H1 (cell line): ENCODE results near the gene MYDGF. TPM values are rescaled to one million over a fixed set of nuclear protein-coding genes. Genes with fewer than 3 reads are reported as not detected.

Experiments
- CTCF ChIA-PET: fragments of 300-600 bp; sonication (Branson Sonifier 250); formaldehyde crosslinking; loops from one replicate; lab custom pipeline; 2021; ENCODE audit not compliant: partially characterized antibody; lab: Charles Lee
- POLR2A ChIA-PET: fragments of 300-600 bp; sonication (Branson Sonifier 250); formaldehyde crosslinking; loops from one replicate; lab custom pipeline; 2021; ENCODE audit warnings: inconsistent platforms; ENCODE audit not compliant: partially characterized antibody; lab: Charles Lee
- DNase-seq, 2 experiments: peaks; one replicate each; pipeline versions ENCODE4 v3.0.0 to v3.0.0-alpha.2; 2010 to 2022; ENCODE audit warnings: low spot score in 2 of 2, low read depth in 1 of 2, mixed read lengths in 1 of 2
- FAIRE-seq: peaks from 2 replicates; lab custom pipeline; 2011; peaks lifted over from hg19 to GRCh38; lab: Jason Lieb, UNC
- H2AFZ ChIP-seq: 2 replicates; pipeline ENCODE4 v1.8.1; 2012; ENCODE audit warnings: low read length, inconsistent platforms
- H2AK5ac ChIP-seq: 2 replicates; pipeline ENCODE4 v1.6.1; 2013; ENCODE audit warnings: low read depth, low read length
- H2BK120ac ChIP-seq: replicated peaks from 2 replicates; pipeline ENCODE3; 2013; ENCODE audit warnings: low read depth, low read length, inconsistent platforms
- H2BK12ac ChIP-seq: 2 replicates; pipeline ENCODE4 v1.6.1; 2013; ENCODE audit warnings: low read depth, low read length
- H2BK15ac ChIP-seq: 2 replicates; pipeline ENCODE4 v1.6.1; 2013; ENCODE audit warnings: low read length
- H2BK20ac ChIP-seq: 2 replicates; pipeline ENCODE4 v1.6.1; 2013; ENCODE audit warnings: low read length
- H2BK5ac ChIP-seq: 2 replicates; pipeline ENCODE4 v1.6.1; 2013; ENCODE audit warnings: low read depth, low read length
- H3K14ac ChIP-seq: 2 replicates; pipeline ENCODE4 v1.6.1; 2013; ENCODE audit warnings: inconsistent platforms; ENCODE audit not compliant: insufficient read length
- H3K18ac ChIP-seq: 2 replicates; pipeline ENCODE4 v1.6.1; 2013; ENCODE audit warnings: low read length; ENCODE audit errors: extremely low read depth
- H3K23ac ChIP-seq: 2 replicates; pipeline ENCODE4 v1.6.1; 2013; ENCODE audit warnings: inconsistent platforms; ENCODE audit not compliant: insufficient read length
- H3K23me2 ChIP-seq: 2 replicates; pipeline ENCODE4 v1.6.1; 2013; ENCODE audit warnings: low read depth, low read length
- H3K27ac ChIP-seq: 2 replicates; pipeline ENCODE4 v1.6.1; 2011; ENCODE audit warnings: low read depth, low read length, inconsistent platforms
- H3K27me3 ChIP-seq, 4 experiments: replicated peaks in 1 of 4; 1 replicate in 1 of 4; 2 replicates in 3 of 4; pipeline versions ENCODE4 v1.6.1 to v1.8.1; 2011 to 2013; ENCODE audit warnings: low read length in 3 of 4, mild to moderate bottlenecking in 3 of 4, inconsistent platforms in 2 of 4, mixed read lengths in 2 of 4, moderate library complexity in 1 of 4; ENCODE audit not compliant: control insufficient read depth in 3 of 4, insufficient read depth in 3 of 4; ENCODE audit errors: extremely low read depth in 1 of 4
- H3K36me3 ChIP-seq, 4 experiments: 2 replicates each; pipeline versions ENCODE4 v1.6.1 to v1.8.1; 2011 to 2013; ENCODE audit warnings: mild to moderate bottlenecking in 4 of 4, low read length in 3 of 4, moderate library complexity in 2 of 4, control low read depth in 1 of 4, inconsistent platforms in 1 of 4; ENCODE audit not compliant: insufficient read depth in 4 of 4, control insufficient read depth in 2 of 4
- H3K4ac ChIP-seq: replicated peaks from 2 replicates; pipeline ENCODE3; 2013; ENCODE audit warnings: low read length, low read depth, mixed read lengths, inconsistent platforms; ENCODE audit not compliant: insufficient read length
- H3K4me1 ChIP-seq, 4 experiments: replicated peaks in 1 of 4; 1 replicate in 1 of 4; 2 replicates in 3 of 4; pipeline versions ENCODE4 v1.6.1 to v1.8.1; 2011 to 2013; ENCODE audit warnings: low read length in 3 of 4, inconsistent platforms in 2 of 4, mixed read lengths in 1 of 4; ENCODE audit not compliant: insufficient read depth in 4 of 4, control insufficient read depth in 3 of 4
- H3K4me2 ChIP-seq, 2 experiments: 2 replicates each; pipeline versions ENCODE4 v1.6.1 to v1.8.1; 2011 to 2013; ENCODE audit warnings: low read depth in 2 of 2, low read length in 2 of 2, control low read depth in 1 of 2, inconsistent platforms in 1 of 2, mild to moderate bottlenecking in 1 of 2; ENCODE audit not compliant: insufficient read depth in 1 of 2
- H3K4me3 ChIP-seq, 4 experiments: fragments of 200-600, 300-600 bp in 1 of 4; sonication (generic), shearing (Covaris generic), sonication (Bioruptor Twin) in 1 of 4; 2 replicates each; pipeline versions ENCODE4 v1.5.1 to v1.8.1; 2011 to 2016; ENCODE audit warnings: low read length in 4 of 4, low read depth in 3 of 4, control low read depth in 2 of 4, inconsistent platforms in 2 of 4, mild to moderate bottlenecking in 2 of 4, mixed read lengths in 1 of 4, moderate library complexity in 1 of 4; ENCODE audit not compliant: insufficient read depth in 2 of 4; ENCODE audit errors: extremely low read depth in 1 of 4
- H3K56ac ChIP-seq: replicated peaks from 2 replicates; pipeline ENCODE3; 2013; ENCODE audit warnings: low read depth, mild to moderate bottlenecking, mixed read lengths, low read length, inconsistent platforms; ENCODE audit not compliant: insufficient read length
- H3K79me1 ChIP-seq: 2 replicates; pipeline ENCODE4 v1.6.1; 2013; ENCODE audit warnings: low read depth, low read length, control low read depth
- H3K79me2 ChIP-seq, 2 experiments: 2 replicates each; pipeline versions ENCODE4 v1.6.1 to v1.8.1; 2012 to 2013; ENCODE audit warnings: low read length in 2 of 2, mild to moderate bottlenecking in 2 of 2, inconsistent platforms in 1 of 2; ENCODE audit not compliant: insufficient read depth in 2 of 2, control insufficient read depth in 1 of 2
- H3K9ac ChIP-seq, 4 experiments: replicated peaks in 1 of 4; 1 replicate in 1 of 4; 2 replicates in 3 of 4; pipeline versions ENCODE4 v1.6.1 to v1.8.1; 2011 to 2013; ENCODE audit warnings: low read depth in 3 of 4, low read length in 3 of 4, control low read depth in 2 of 4, mild to moderate bottlenecking in 2 of 4, moderate library complexity in 2 of 4, inconsistent platforms in 1 of 4; ENCODE audit errors: extremely low read depth in 1 of 4
- H3K9me3 ChIP-seq, 2 experiments: 2 replicates each; pipeline versions ENCODE4 v1.6.1 to v1.8.1; 2012 to 2013; ENCODE audit warnings: mild to moderate bottlenecking in 2 of 2, moderate library complexity in 2 of 2, control low read depth in 1 of 2, inconsistent platforms in 1 of 2, low read depth in 1 of 2, low read length in 1 of 2, mixed read lengths in 1 of 2; ENCODE audit not compliant: insufficient read depth in 2 of 2
- H4K20me1 ChIP-seq, 2 experiments: replicated peaks in 1 of 2; 2 replicates each; pipeline versions ENCODE3 to v1.8.1; 2011 to 2013; ENCODE audit warnings: inconsistent platforms in 2 of 2, low read length in 2 of 2, mild to moderate bottlenecking in 1 of 2; ENCODE audit not compliant: insufficient read depth in 2 of 2, control insufficient read depth in 1 of 2
- H4K5ac ChIP-seq: 2 replicates; pipeline ENCODE4 v1.6.1; 2013; ENCODE audit warnings: low read length, low read depth, mixed read lengths, inconsistent platforms; ENCODE audit not compliant: insufficient read length
- H4K8ac ChIP-seq: 2 replicates; pipeline ENCODE4 v1.8.0; 2013; ENCODE audit warnings: mild to moderate bottlenecking, moderate library complexity, low read length, inconsistent platforms; ENCODE audit not compliant: insufficient read depth; ENCODE audit errors: extremely low read depth
- H4K91ac ChIP-seq: replicated peaks from 2 replicates; pipeline ENCODE3; 2013; ENCODE audit warnings: low read length, mixed read lengths, inconsistent platforms; ENCODE audit not compliant: insufficient read length
- BRCA1 ChIP-seq: IDR thresholded peaks from 2 replicates; pipeline ENCODE4 v1.6.1; 2012; ENCODE audit warnings: low read depth, low read length, improper control_type of control experiment
- HDAC2 ChIP-seq, 2 experiments: fragments of 300-600 bp in 1 of 2; sonication (generic) in 1 of 2; IDR thresholded peaks; 2 replicates each; pipeline ENCODE4 v1.6.1; 2011 to 2012; ENCODE audit warnings: low read depth in 2 of 2, low read length in 2 of 2, mild to moderate bottlenecking in 2 of 2, moderate library complexity in 2 of 2, borderline replicate concordance in 1 of 2, inconsistent platforms in 1 of 2
- HDAC6 ChIP-seq: IDR thresholded peaks from one replicate; pipeline ENCODE4 v1.7.1; 2012; ENCODE audit warnings: low read depth, mild to moderate bottlenecking, inconsistent platforms, low read length, moderate library complexity
- RNF2 ChIP-seq: fragments of 200-900, 300-1000 bp; sonication (generic); IDR thresholded peaks from 2 replicates; pipeline ENCODE4 v1.7.1; 2016; ENCODE audit warnings: borderline replicate concordance, low read depth, mild to moderate bottlenecking, antibody characterized with exemption, low read length; ENCODE audit not compliant: poor library complexity, severe bottlenecking; ENCODE audit errors: missing control alignments
- SP4 ChIP-seq: IDR thresholded peaks from 2 replicates; pipeline ENCODE4 v1.6.1; 2012; ENCODE audit warnings: low read length, inconsistent platforms
- TBP ChIP-seq: IDR thresholded peaks from 2 replicates; pipeline ENCODE4 v1.6.1; 2011; ENCODE audit warnings: low read depth, low read length, improper control_type of control experiment
- WGBS, 2 experiments: shearing (Covaris generic) in 1 of 2; methylation state at CpG; one replicate each; pipeline versions ENCODE4 v1.1.6 to v1.1.7; 2013 to 2015; ENCODE audit warnings: low lambda C conversion rate in 2 of 2, mixed read lengths in 2 of 2, inconsistent platforms in 1 of 2, low coverage in 1 of 2, missing lambda C conversion rate in 1 of 2; ENCODE audit not compliant: insufficient replicate concordance in 2 of 2, insufficient coverage in 1 of 2, insufficient read length in 1 of 2; ENCODE audit errors: extremely low coverage in 1 of 2, missing lambda C conversion rate in 1 of 2; 5-methylcytosine and 5-hydroxymethylcytosine counted together
- polyA plus RNA-seq, 7 experiments: library from polyadenylated mRNA; depleted of rRNA in 3 of 7; stranded (reverse) in 5 of 7; unstranded in 2 of 7; fragments of >200 nt in 5 of 7; fragments of 200-250 nt in 2 of 7; gene quantifications; 1 replicate in 5 of 7; 2 replicates in 1 of 7; 4 replicates in 1 of 7; pipeline versions ENCODE4 v1.2.1 to v1.2.3, GENCODE V29; 2011 to 2013; ENCODE audit warnings: missing spikeins in 2 of 7, mixed read lengths in 2 of 7
- total RNA-seq: library from RNA; stranded (reverse); fragmentation: NEBNext Ultra II Directional; extraction: Animal tissue kit (Norgen Biotek cat#: 25700); gene quantifications from 2 replicates; pipeline ENCODE4 v1.2.1, GENCODE V29; 2021

Gene MYDGF
- total and polyA plus RNA-seq, 2 of the 8 experiments (the other 6 are each of a cell fraction or from before 2014, with no cell fraction given): 40.6 to 51.1 TPM

DNA sequence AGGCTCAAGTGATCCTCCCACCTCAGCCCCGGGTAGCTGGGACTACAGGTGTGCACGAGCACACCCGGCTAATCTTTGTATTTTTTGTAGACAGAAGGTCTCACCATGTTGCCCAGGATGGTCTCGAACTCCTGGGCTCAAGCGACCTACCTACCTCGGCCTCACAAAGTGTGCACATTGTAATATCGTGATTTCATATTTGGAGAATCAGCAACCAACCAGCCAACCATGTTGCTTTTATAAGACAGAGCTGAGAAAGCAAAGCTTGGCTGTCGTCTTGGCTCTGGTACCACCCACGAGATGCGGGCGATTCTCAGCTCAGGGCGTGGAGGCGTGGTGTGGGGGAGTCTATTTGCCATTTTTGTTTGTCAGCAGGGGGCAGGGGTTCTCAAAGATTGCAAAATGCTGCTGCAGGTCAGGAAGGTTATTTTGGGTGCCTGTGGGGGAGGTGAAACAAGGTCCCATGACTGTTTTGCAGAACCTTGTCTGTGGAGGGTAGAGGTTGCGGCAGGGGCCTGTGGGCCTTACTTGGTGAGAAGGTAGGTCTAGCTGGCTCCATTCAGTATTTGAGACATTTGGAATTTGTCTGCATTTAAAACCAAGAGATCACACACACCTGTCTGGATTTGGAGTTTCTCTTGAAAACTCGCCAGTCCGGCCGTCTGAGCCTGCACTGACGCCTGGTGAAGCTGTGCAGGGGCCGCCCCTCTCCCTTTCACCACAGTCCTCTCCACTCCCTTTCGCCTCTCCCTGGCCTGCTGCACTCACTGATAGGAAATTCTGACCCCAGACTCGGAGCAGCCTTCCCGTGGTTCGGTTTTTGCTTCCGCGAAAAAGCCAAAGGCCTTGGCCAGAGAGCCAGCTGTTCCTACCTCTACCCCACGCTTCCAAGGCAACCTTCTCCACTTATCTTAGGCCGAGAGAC lies 15.4 kb downstream of the MYDGF start:
- FAIRE-seq (no peak), DNase-seq (no peak)
- Histone ChIP-seq H3K27ac (no peak overlapping the region), H3K9me3 (no peaks in the 10 kb centered on the region), H2BK20ac (no peak overlapping the region), H3K9ac (no peak overlapping the region), H3K56ac (no peak overlapping the region), H3K4me2 (no peak overlapping the region), H4K8ac (no peak overlapping the region), H3K4me1 (no peaks in the 10 kb centered on the region; a peak in 1 of 7 replicates), H3K4ac (no peak overlapping the region), H4K91ac (no peak overlapping the region), H2AFZ (no peak overlapping the region), H3K18ac (no peak overlapping the region), H2AK5ac (no peak overlapping the region), H2BK15ac (no peak overlapping the region), H3K36me3 (peaks cover 2 to 13% (median 6%) of the 10 kb centered on the region in 4 experiments; a peak in 7 of 8 replicates), H2BK5ac (no peak overlapping the region), H3K23ac (no peak overlapping the region), H2BK12ac (no peak overlapping the region), H3K4me3 (no peak overlapping the region), H2BK120ac (no peak overlapping the region), H3K79me1 (no peaks in the 10 kb centered on the region; the same call in 1 of the 2 replicates), H3K23me2 (no peaks in the 10 kb centered on the region), H3K27me3 (no peaks in the 10 kb centered on the region), H3K79me2 (no peaks in the 10 kb centered on the region), H3K14ac (no peak overlapping the region), H4K5ac (no peak overlapping the region), H4K20me1 (peaks cover 0 to 6% of the 10 kb centered on the region in 2 experiments)
- CTCF ChIA-PET: interaction anchor here (0.6 to 2.3 kb wide), 7 partner anchors 9 to 201 kb away, joined by 3 to 9 read pairs (median 4); no protein-coding TSS in a partner anchor
- 92% methylated on average over 27 of the region's 27 CpGs; no CpG with 5 or more reads in 1 of the 2 experiments for WGBS, 2 experiments
- no peak for TF ChIP-seq RNF2
- TF ChIP-seq BRCA1: no peak
- no peak for TF ChIP-seq SP4
- TF ChIP-seq HDAC2 (IDR thresholded peaks at IDR 0.05; ENCODE audit: borderline replicate concordance in 1 of 2, low read depth in 2 of 2, low read length in 2 of 2): no peak
- no peak for TF ChIP-seq HDAC6
- TF ChIP-seq TBP: no peak
- POLR2A ChIA-PET: interaction anchor here (0.9 to 1.4 kb wide), 5 partner anchors 8 to 199 kb away, joined by 3 to 5 read pairs (median 3); no protein-coding TSS in a partner anchor
